CD14-positive monocyte (primary cell): ENCODE measurements around the gene RSF1. TPM values are rescaled to one million over a fixed set of nuclear protein-coding genes. Genes with fewer than 3 reads are reported as not detected.
"Not testable (repeated sequence)": the region's sequence is repeated elsewhere in the genome, so short reads cannot be mapped to it uniquely, and the experiment has no call there.

ENCODE experiments used
- DNase-seq, 3 donors: peaks; one replicate each; pipeline ENCODE4 v3.0.0-alpha.2; 2011 to 2022
- H2AFZ ChIP-seq: 2 replicates; pipeline ENCODE4 v1.6.0; 2012; ENCODE audit warnings: mild to moderate bottlenecking, low read depth, low read length, inconsistent platforms; ENCODE audit not compliant: insufficient read depth, poor library complexity, severe bottlenecking
- H3K27ac ChIP-seq, 2 donors: 1 replicate in 1 of 2; 2 replicates in 1 of 2; pipeline ENCODE4 v1.5.1; 2012 to 2013; ENCODE audit warnings: low read length in 2 of 2, control low read depth in 1 of 2, inconsistent platforms in 1 of 2, low read depth in 1 of 2, mild to moderate bottlenecking in 1 of 2
- H3K27me3 ChIP-seq, 2 donors: one replicate each; pipeline versions ENCODE4 v1.6.0 to v1.6.1; 2011 to 2013; ENCODE audit warnings: low read length in 2 of 2; ENCODE audit not compliant: control insufficient read depth in 2 of 2, insufficient read depth in 2 of 2
- H3K36me3 ChIP-seq, 2 donors: replicated peaks in 1 of 2; 1 replicate in 1 of 2; 2 replicates in 1 of 2; pipeline versions ENCODE4 v1.5.1 to v1.6.1; 2012 to 2013; ENCODE audit warnings: low read length in 2 of 2, control low read depth in 1 of 2, inconsistent platforms in 1 of 2, mild to moderate bottlenecking in 1 of 2; ENCODE audit not compliant: insufficient read depth in 2 of 2, control insufficient read depth in 1 of 2
- H3K4me1 ChIP-seq, 2 donors: 1 replicate in 1 of 2; 2 replicates in 1 of 2; pipeline versions ENCODE4 v1.5.1 to v1.6.1; 2012 to 2013; ENCODE audit warnings: low read length in 2 of 2, control low read depth in 1 of 2, inconsistent platforms in 1 of 2, mild to moderate bottlenecking in 1 of 2, moderate library complexity in 1 of 2; ENCODE audit not compliant: insufficient read depth in 2 of 2, control insufficient read depth in 1 of 2
- H3K4me2 ChIP-seq: replicated peaks from 2 replicates; pipeline ENCODE3; 2012; ENCODE audit warnings: low read length, moderate library complexity, mild to moderate bottlenecking; ENCODE audit not compliant: poor library complexity, severe bottlenecking; ENCODE audit errors: extremely low read depth
- H3K4me3 ChIP-seq, 3 experiments: fragments of 200-600 bp in 1 of 3; sonication (generic) in 1 of 3; replicated peaks in 1 of 3; 1 replicate in 2 of 3; 2 replicates in 1 of 3; pipeline ENCODE4 v1.5.1; 2011 to 2013; ENCODE audit warnings: low read length in 3 of 3, mild to moderate bottlenecking in 3 of 3, control low read depth in 2 of 3, low read depth in 2 of 3, inconsistent platforms in 1 of 3, moderate library complexity in 1 of 3
- H3K79me2 ChIP-seq: 2 replicates; pipeline ENCODE4 v1.6.0; 2012; ENCODE audit warnings: mild to moderate bottlenecking, control low read depth, inconsistent platforms, low read length, moderate library complexity; ENCODE audit not compliant: insufficient read depth
- H3K9ac ChIP-seq: 2 replicates; pipeline ENCODE4 v1.6.0; 2017; ENCODE audit warnings: low read length, mild to moderate bottlenecking; ENCODE audit not compliant: insufficient read depth, poor library complexity, severe bottlenecking
- H3K9me3 ChIP-seq, 2 donors: replicated peaks in 1 of 2; 1 replicate in 1 of 2; 2 replicates in 1 of 2; pipeline versions ENCODE4 v1.5.1 to v1.6.1; 2012 to 2013; ENCODE audit warnings: low read length in 2 of 2, control low read depth in 1 of 2; ENCODE audit not compliant: control insufficient read depth in 1 of 2, insufficient read depth in 1 of 2
- H4K20me1 ChIP-seq: 2 replicates; pipeline ENCODE4 v1.6.0; 2012; ENCODE audit warnings: mild to moderate bottlenecking, low read length, control low read depth, moderate library complexity; ENCODE audit not compliant: insufficient read depth
- H3K27ac Mint-ChIP-seq, 7 donors: one replicate each; pipeline ENCODE4 v1.8.0; 2020; ENCODE audit warnings: mild to moderate bottlenecking in 7 of 7, mixed read lengths in 7 of 7, moderate library complexity in 6 of 7, inconsistent platforms in 2 of 7
- H3K27me3 Mint-ChIP-seq, 3 donors: one replicate each; pipeline ENCODE4 v1.8.0; 2021 to 2022; ENCODE audit warnings: low read depth in 3 of 3, mild to moderate bottlenecking in 3 of 3, mixed read lengths in 3 of 3, moderate library complexity in 3 of 3, inconsistent platforms in 1 of 3
- H3K36me3 Mint-ChIP-seq, 2 donors: one replicate each; pipeline ENCODE4 v1.8.0; 2020; ENCODE audit warnings: mixed read lengths in 2 of 2, inconsistent platforms in 1 of 2, mild to moderate bottlenecking in 1 of 2
- H3K4me1 Mint-ChIP-seq: one replicate; pipeline ENCODE4 v1.8.0; 2020; ENCODE audit warnings: mild to moderate bottlenecking, mixed read lengths
- H3K4me3 Mint-ChIP-seq, 2 donors: one replicate each; pipeline ENCODE4 v1.8.0; 2020; ENCODE audit warnings: mild to moderate bottlenecking in 2 of 2, mixed read lengths in 2 of 2, moderate library complexity in 1 of 2
- H3K9me3 Mint-ChIP-seq, 7 donors: one replicate each; pipeline ENCODE4 v1.8.0; 2020 to 2022; ENCODE audit warnings: mixed read lengths in 7 of 7, mild to moderate bottlenecking in 6 of 7, moderate library complexity in 6 of 7, inconsistent platforms in 2 of 7
- CTCF ChIP-seq: fragments of 200-600 bp; IDR thresholded peaks from one replicate; pipeline ENCODE4 v1.8.0; 2022; ENCODE audit warnings: antibody characterized with exemption, mild to moderate bottlenecking
- WGBS: methylation state at CpG from one replicate; pipeline ENCODE4 v1.1.5; 2013; ENCODE audit warnings: missing lambda C conversion rate; ENCODE audit not compliant: insufficient coverage; 5-methylcytosine and 5-hydroxymethylcytosine counted together
- intact Hi-C, 2 donors: fragments of 100-400 bp; cut with micrococcal nuclease; formaldehyde crosslinking; loops; one replicate each; pipeline versions ENCODE4 v1.15.0 to v1.15.1; 2023
- polyA plus RNA-seq, 3 donors: library from polyadenylated mRNA; depleted of rRNA in 1 of 3; unstranded in 2 of 3; stranded (reverse) in 1 of 3; fragments of 300-500 nt in 2 of 3; fragments of >200 nt in 1 of 3; fragmentation: Illumina TruSeq in 2 of 3; gene quantifications; 1 replicate in 2 of 3; 2 replicates in 1 of 3; pipeline ENCODE4 v1.2.3, GENCODE V29; 2012 to 2021

RSF1 gene
- polyA plus RNA-seq, 3 donors, result 8.3 to 14.8 (median 9.2) TPM

- intact Hi-C loops, result no loop called here
- H3K4me1 Mint-ChIP-seq, result no peaks in the 10 kb centered on the region
- H3K4me3 Mint-ChIP-seq, result no peak overlapping the region
- H3K36me3 Mint-ChIP-seq, result peaks cover 35 to 61% of the 10 kb centered on the region in 2 donors
- 100% methylated on average over 1 of the region's 1 CpG for WGBS
- no peak overlapping the region for H3K4me2 ChIP-seq
- no peak overlapping the region for H2AFZ ChIP-seq
- no peaks in the 10 kb centered on the region for H3K4me1 ChIP-seq
- no peak for DNase-seq
- no peak overlapping the region for H3K9ac ChIP-seq
- peaks cover 21 to 40% (median 33%) of the 10 kb centered on the region in 7 donors for H3K9me3 Mint-ChIP-seq
- peaks cover 10 to 26% of the 10 kb centered on the region in 2 donors for H3K36me3 ChIP-seq
- no peaks in the 10 kb centered on the region for H4K20me1 ChIP-seq
- H3K27me3 ChIP-seq, result no peaks in the 10 kb centered on the region
- no peak overlapping the region for H3K4me3 ChIP-seq
- peaks cover 30% of the 10 kb centered on the region in 2 donors for H3K9me3 ChIP-seq
- no peaks in the 10 kb centered on the region for H3K79me2 ChIP-seq
- TF ChIP-seq CTCF, result no peak
- H3K27ac ChIP-seq, result no peak overlapping the region
- no peak overlapping the region for H3K27ac Mint-ChIP-seq
- peaks cover 0 to 2% (median 1%) of the 10 kb centered on the region in 3 donors for H3K27me3 Mint-ChIP-seq
Observed at GRCh38 chr11:77851503-77851902, 31.0 kb upstream of the RSF1 start.

GRCh38 chr11:77843700-77844099 is 23.2 kb upstream of the RSF1 start:
- H3K4me3 Mint-ChIP-seq, DNase-seq, H3K4me2 ChIP-seq, H2AFZ ChIP-seq, intact Hi-C loops, H4K20me1 ChIP-seq, H3K27me3 ChIP-seq, H3K4me3 ChIP-seq, H3K27ac ChIP-seq, H3K79me2 ChIP-seq, H3K27me3 Mint-ChIP-seq, H3K9ac ChIP-seq, H3K27ac Mint-ChIP-seq: not testable (repeated sequence)
- Mint-ChIP-seq H3K4me1 (peaks cover 16% of the 10 kb centered on the region), H3K36me3 (peaks cover 25 to 50% of the 10 kb centered on the region in 2 donors), H3K9me3 (peaks cover 4 to 39% (median 19%) of the 10 kb centered on the region in 7 donors)
- WGBS, result no CpG with 5 or more reads among the region's 5 CpGs
- Histone ChIP-seq H3K4me1 (peaks cover 12 to 13% of the 10 kb centered on the region in 2 donors), H3K36me3 (peaks cover 6 to 14% of the 10 kb centered on the region in 2 donors), H3K9me3 (peaks cover 9 to 19% of the 10 kb centered on the region in 2 donors)
